HepG2 (cell line): ENCODE measurements around the gene COMMD3. TPM values are rescaled to one million over a fixed set of nuclear protein-coding genes. Genes with fewer than 3 reads are reported as not detected.

Experiments
- ARNT2 ChIP-seq: sonication (generic); formaldehyde crosslinking; IDR thresholded peaks from 2 replicates; pipeline ENCODE4 v1.8.0; 2022; ENCODE audit warnings: mild to moderate bottlenecking, low read depth, missing genetic modification reagents, moderate library complexity
- CBFB ChIP-seq: sonication (generic); formaldehyde crosslinking; IDR thresholded peaks from 2 replicates; pipeline ENCODE4 v1.4.0; 2020; ENCODE audit warnings: missing genetic modification reagents
- CCDC6 ChIP-seq: sonication (generic); formaldehyde crosslinking; IDR thresholded peaks from 2 replicates; pipeline ENCODE4 v1.8.1; 2022; ENCODE audit warnings: mild to moderate bottlenecking, missing genetic modification reagents, moderate library complexity
- KLF12 ChIP-seq: sonication (generic); formaldehyde crosslinking; IDR thresholded peaks from 2 replicates; pipeline ENCODE4 v1.4.0; 2020; ENCODE audit warnings: missing genetic modification reagents, borderline replicate concordance
- MEIS2 ChIP-seq: sonication (generic); formaldehyde crosslinking; IDR thresholded peaks from 2 replicates; pipeline ENCODE4 v1.9.0; 2021; ENCODE audit warnings: mild to moderate bottlenecking, missing genetic modification reagents
- NCOA1 ChIP-seq: sonication (generic); formaldehyde crosslinking; IDR thresholded peaks from 2 replicates; pipeline ENCODE4 v1.9.0; 2021; ENCODE audit warnings: missing genetic modification reagents
- NFATC3 ChIP-seq: sonication (generic); formaldehyde crosslinking; IDR thresholded peaks from 2 replicates; pipeline ENCODE4 v1.5.1; 2020; ENCODE audit warnings: mild to moderate bottlenecking, missing genetic modification reagents
- SMYD3 ChIP-seq: sonication (generic); formaldehyde crosslinking; IDR thresholded peaks from 2 replicates; pipeline ENCODE4 v1.8.1; 2023; ENCODE audit warnings: mild to moderate bottlenecking, missing genetic modification reagents
- ZNF282 ChIP-seq: fragments of 450-650 bp; IDR thresholded peaks from 2 replicates; pipeline ENCODE4 v1.6.1; 2018; ENCODE audit not compliant: partially characterized antibody
- polyA plus RNA-seq, 8 experiments: library from polyadenylated mRNA; depleted of rRNA in 3 of 8; stranded (reverse) in 7 of 8; unstranded in 1 of 8; fragments of >200 nt; fragmentation: Illumina TruSeq in 4 of 8; extraction: Trizol in 4 of 8; gene quantifications; 2 replicates each; pipeline versions ENCODE4 v1.2.1 to v1.2.3, GENCODE V29; 2011 to 2016; ENCODE audit warnings: low read depth in 4 of 8, missing spikeins in 1 of 8, mixed read lengths in 1 of 8; ENCODE audit not compliant: insufficient read depth in 1 of 8
- total RNA-seq, 5 experiments: library from RNA; depleted of rRNA; stranded (reverse); fragments of >200 nt; fragmentation: Illumina TruSeq; extraction: Trizol; gene quantifications; 2 replicates each; pipeline ENCODE4 v1.2.3, GENCODE V29; 2016; ENCODE audit warnings: low read depth in 1 of 5
- TF ChIP-seq, protein P1 (sequence below): sonication (generic); formaldehyde crosslinking; IDR thresholded peaks from 2 replicates; pipeline ENCODE4 v1.5.1; 2020; ENCODE audit warnings: mild to moderate bottlenecking, missing genetic modification reagents, moderate library complexity
- TF ChIP-seq, protein P2 (sequence below): sonication (generic); formaldehyde crosslinking; IDR thresholded peaks from 2 replicates; pipeline ENCODE4 v1.5.1; 2020; ENCODE audit warnings: missing genetic modification reagents, mild to moderate bottlenecking, borderline replicate concordance
- TF ChIP-seq, protein P3 (sequence below): sonication (generic); formaldehyde crosslinking; IDR thresholded peaks from 2 replicates; pipeline ENCODE4 v1.4.0; 2020; ENCODE audit warnings: missing genetic modification reagents
- TF ChIP-seq, protein P4 (sequence below): IDR thresholded peaks from 2 replicates; pipeline ENCODE4 v1.6.1; 2012; ENCODE audit warnings: inconsistent platforms

COMMD3 gene
- total and polyA plus RNA-seq, 2 of the 13 experiments (the other 11 are each of a cell fraction or from before 2014, with no cell fraction given), result 38.7 to 54.4 TPM

DNA sequence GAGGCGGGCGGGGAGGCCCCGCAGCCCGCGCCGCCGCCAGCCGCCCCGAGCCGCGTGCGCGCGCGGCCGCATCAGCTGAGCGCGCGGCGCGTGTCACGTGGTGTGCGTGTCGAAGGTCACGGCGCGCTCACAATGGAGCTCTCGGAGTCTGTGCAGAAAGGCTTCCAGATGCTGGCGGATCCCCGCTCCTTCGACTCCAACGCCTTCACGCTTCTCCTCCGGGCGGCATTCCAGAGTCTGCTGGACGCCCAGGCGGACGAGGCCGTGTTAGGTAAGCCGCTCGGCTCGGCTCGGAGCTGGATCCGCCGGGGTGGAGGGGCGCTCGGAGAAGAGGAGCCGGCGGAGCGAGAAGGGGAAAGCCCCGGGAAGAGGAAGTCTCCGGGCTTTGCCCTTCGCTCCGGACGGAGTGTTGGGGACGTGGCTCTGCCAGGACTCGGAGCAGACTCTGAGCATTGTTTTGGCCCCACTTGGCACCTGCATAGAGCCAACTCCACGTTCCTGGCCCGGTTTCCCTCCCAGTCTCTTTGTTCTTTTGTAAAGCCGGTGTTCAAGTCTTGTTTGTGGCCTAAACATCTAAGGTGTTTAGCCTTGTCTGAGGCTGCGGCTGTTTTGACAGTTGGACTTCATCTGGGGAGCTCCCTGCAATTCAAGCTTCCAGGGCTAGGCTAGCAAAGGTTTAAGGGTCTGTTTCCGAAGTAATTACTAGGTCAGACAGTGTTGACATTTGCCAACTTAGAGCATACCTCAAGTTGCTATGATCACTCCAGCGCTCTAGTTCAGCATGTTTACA is at the start of gene COMMD3 (continued):
- TF ChIP-seq, protein P1, sequence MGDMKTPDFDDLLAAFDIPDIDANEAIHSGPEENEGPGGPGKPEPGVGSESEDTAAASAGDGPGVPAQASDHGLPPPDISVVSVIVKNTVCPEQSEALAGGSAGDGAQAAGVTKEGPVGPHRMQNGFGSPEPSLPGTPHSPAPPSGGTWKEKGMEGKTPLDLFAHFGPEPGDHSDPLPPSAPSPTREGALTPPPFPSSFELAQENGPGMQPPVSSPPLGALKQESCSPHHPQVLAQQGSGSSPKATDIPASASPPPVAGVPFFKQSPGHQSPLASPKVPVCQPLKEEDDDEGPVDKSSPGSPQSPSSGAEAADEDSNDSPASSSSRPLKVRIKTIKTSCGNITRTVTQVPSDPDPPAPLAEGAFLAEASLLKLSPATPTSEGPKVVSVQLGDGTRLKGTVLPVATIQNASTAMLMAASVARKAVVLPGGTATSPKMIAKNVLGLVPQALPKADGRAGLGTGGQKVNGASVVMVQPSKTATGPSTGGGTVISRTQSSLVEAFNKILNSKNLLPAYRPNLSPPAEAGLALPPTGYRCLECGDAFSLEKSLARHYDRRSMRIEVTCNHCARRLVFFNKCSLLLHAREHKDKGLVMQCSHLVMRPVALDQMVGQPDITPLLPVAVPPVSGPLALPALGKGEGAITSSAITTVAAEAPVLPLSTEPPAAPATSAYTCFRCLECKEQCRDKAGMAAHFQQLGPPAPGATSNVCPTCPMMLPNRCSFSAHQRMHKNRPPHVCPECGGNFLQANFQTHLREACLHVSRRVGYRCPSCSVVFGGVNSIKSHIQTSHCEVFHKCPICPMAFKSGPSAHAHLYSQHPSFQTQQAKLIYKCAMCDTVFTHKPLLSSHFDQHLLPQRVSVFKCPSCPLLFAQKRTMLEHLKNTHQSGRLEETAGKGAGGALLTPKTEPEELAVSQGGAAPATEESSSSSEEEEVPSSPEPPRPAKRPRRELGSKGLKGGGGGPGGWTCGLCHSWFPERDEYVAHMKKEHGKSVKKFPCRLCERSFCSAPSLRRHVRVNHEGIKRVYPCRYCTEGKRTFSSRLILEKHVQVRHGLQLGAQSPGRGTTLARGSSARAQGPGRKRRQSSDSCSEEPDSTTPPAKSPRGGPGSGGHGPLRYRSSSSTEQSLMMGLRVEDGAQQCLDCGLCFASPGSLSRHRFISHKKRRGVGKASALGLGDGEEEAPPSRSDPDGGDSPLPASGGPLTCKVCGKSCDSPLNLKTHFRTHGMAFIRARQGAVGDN (CRISPR knock-in tag), result peak; percentile 90
- peak; percentile 51; the same call in 1 of the 2 replicates for TF ChIP-seq CBFB
- no peak for TF ChIP-seq SMYD3 (CRISPR knock-in tag)
- peak; percentile 69 for TF ChIP-seq ARNT2 (CRISPR knock-in tag)
- TF ChIP-seq, protein P2, sequence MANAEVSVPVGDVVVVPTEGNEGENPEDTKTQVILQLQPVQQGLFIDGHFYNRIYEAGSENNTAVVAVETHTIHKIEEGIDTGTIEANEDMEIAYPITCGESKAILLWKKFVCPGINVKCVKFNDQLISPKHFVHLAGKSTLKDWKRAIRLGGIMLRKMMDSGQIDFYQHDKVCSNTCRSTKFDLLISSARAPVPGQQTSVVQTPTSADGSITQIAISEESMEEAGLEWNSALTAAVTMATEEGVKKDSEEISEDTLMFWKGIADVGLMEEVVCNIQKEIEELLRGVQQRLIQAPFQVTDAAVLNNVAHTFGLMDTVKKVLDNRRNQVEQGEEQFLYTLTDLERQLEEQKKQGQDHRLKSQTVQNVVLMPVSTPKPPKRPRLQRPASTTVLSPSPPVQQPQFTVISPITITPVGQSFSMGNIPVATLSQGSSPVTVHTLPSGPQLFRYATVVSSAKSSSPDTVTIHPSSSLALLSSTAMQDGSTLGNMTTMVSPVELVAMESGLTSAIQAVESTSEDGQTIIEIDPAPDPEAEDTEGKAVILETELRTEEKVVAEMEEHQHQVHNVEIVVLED (CRISPR knock-in tag), result peak; percentile 75
- peak; percentile 31; the same call in 1 of the 2 replicates for TF ChIP-seq CCDC6 (CRISPR knock-in tag)
- no peak; the same call in 1 of the 2 replicates for TF ChIP-seq MEIS2 (CRISPR knock-in tag)
- TF ChIP-seq NFATC3, result peak; percentile 76; the same call in 1 of the 2 replicates
- 0 out of 2 replicates have a peak, but pooled peaks have one; percentile 8 for TF ChIP-seq NCOA1 (CRISPR knock-in tag)
- TF ChIP-seq ZNF282, result no peak
- no peak for TF ChIP-seq KLF12
- TF ChIP-seq, protein P3, sequence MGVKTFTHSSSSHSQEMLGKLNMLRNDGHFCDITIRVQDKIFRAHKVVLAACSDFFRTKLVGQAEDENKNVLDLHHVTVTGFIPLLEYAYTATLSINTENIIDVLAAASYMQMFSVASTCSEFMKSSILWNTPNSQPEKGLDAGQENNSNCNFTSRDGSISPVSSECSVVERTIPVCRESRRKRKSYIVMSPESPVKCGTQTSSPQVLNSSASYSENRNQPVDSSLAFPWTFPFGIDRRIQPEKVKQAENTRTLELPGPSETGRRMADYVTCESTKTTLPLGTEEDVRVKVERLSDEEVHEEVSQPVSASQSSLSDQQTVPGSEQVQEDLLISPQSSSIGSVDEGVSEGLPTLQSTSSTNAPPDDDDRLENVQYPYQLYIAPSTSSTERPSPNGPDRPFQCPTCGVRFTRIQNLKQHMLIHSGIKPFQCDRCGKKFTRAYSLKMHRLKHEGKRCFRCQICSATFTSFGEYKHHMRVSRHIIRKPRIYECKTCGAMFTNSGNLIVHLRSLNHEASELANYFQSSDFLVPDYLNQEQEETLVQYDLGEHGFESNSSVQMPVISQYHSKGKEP, result 0 out of 2 replicates have a peak, but pooled peaks have one; percentile 15
- TF ChIP-seq, protein P4, sequence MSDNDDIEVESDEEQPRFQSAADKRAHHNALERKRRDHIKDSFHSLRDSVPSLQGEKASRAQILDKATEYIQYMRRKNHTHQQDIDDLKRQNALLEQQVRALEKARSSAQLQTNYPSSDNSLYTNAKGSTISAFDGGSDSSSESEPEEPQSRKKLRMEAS, result peak; percentile 92
